ENCODE results near the gene CADM2. TPM values are rescaled to one million over a fixed set of nuclear protein-coding genes. Genes with fewer than 3 reads are reported as not detected.

The CADM2 gene
- total RNA-seq, 1 experiment from 2014 or later, result 0.64 TPM

- Histone ChIP-seq H3K36me3 (ENCODE audit: control insufficient read depth, insufficient read depth, low read length) (no peaks in the 10 kb centered on the region), H3K4me3 (ENCODE audit: low read depth in 2 of 2, low read length in 2 of 2) (no peak overlapping the region), H3K27ac (ENCODE audit: low read length) (no peak overlapping the region), H3K4me1 (ENCODE audit: control insufficient read depth, insufficient read depth, low read length) (no peaks in the 10 kb centered on the region), H3K27me3 (ENCODE audit: control insufficient read depth, insufficient read depth, low read length) (no peaks in the 10 kb centered on the region), H3K9me3 (ENCODE audit: control insufficient read depth, insufficient read depth, low read depth, low read length) (no peaks in the 10 kb centered on the region)
- TF ChIP-seq SIN3A (IDR thresholded peaks at IDR 0.05; ENCODE audit: borderline replicate concordance, insufficient read depth, low read depth, low read length), result no peak
- TF ChIP-seq TCF7L2 (IDR thresholded peaks at IDR 0.05; ENCODE audit: low read depth, low read length), result no peak
- no peak for TF ChIP-seq REST (IDR thresholded peaks at IDR 0.05; ENCODE audit: insufficient read depth in 1 of 2, low read depth in 2 of 2, low read length in 1 of 2)
- TF ChIP-seq POLR2AphosphoS5 (IDR thresholded peaks at IDR 0.05; ENCODE audit: low read depth, low read length), result no peak
- no peak for TF ChIP-seq CTCF (IDR thresholded peaks at IDR 0.05)
- ATAC-seq, result no peak
- BruUV-seq (replicated peaks), result no TSS peak
- DNase-seq (ENCODE audit: low read depth, low spot score), result no peak
- ChIA-PET POLR2A (no interaction called here), CTCF (no interaction called here)
- in situ Hi-C loops (cut with HindIII; ENCODE audit: low pct_unique_long_range_greater_than_20kb, low sequenced_read_pairs) (no loop called here), intact Hi-C loops (cut with micrococcal nuclease; ENCODE audit: unreplicated experiment) (no loop called here)
These were observed 429.2 kb downstream of the CADM2 start for GRCh38 chr3:85387913-85388505.

GRCh38 chr3:85394424-85394823 lies 435.6 kb downstream of the CADM2 start:
- ATAC-seq, result no peak
- Histone ChIP-seq H3K9me3 (ENCODE audit: control insufficient read depth, insufficient read depth, low read depth, low read length) (no peaks in the 10 kb centered on the region), H3K36me3 (ENCODE audit: control insufficient read depth, insufficient read depth, low read length) (no peaks in the 10 kb centered on the region), H3K4me3 (ENCODE audit: low read depth in 2 of 2, low read length in 2 of 2) (no peak overlapping the region), H3K27me3 (ENCODE audit: control insufficient read depth, insufficient read depth, low read length) (no peaks in the 10 kb centered on the region), H3K4me1 (ENCODE audit: control insufficient read depth, insufficient read depth, low read length) (no peaks in the 10 kb centered on the region), H3K27ac (ENCODE audit: low read length) (no peak overlapping the region)
- ChIA-PET POLR2A (no interaction called here), CTCF (no interaction called here)
- in situ Hi-C loops (cut with HindIII; ENCODE audit: low pct_unique_long_range_greater_than_20kb, low sequenced_read_pairs), result no loop called here
- no peak for TF ChIP-seq CTCF (IDR thresholded peaks at IDR 0.05)
- TF ChIP-seq POLR2AphosphoS5 (IDR thresholded peaks at IDR 0.05; ENCODE audit: low read depth, low read length), result no peak
- TF ChIP-seq TCF7L2 (IDR thresholded peaks at IDR 0.05; ENCODE audit: low read depth, low read length), result no peak
- TF ChIP-seq REST (IDR thresholded peaks at IDR 0.05; ENCODE audit: insufficient read depth in 1 of 2, low read depth in 2 of 2, low read length in 1 of 2), result no peak
- TF ChIP-seq SIN3A (IDR thresholded peaks at IDR 0.05; ENCODE audit: borderline replicate concordance, insufficient read depth, low read depth, low read length), result no peak
- no peak for DNase-seq (ENCODE audit: low read depth, low spot score)
- intact Hi-C loops (cut with micrococcal nuclease; ENCODE audit: unreplicated experiment), result no loop called here
- BruUV-seq (replicated peaks), result no TSS peak
